Ishikawa (cell line): ENCODE measurements around the gene KRT35.
A peak's percentile ranks its signal among the peaks of the same experiment; 100 is the strongest.

ENCODE experiments used
- CEBPB ChIP-seq: IDR thresholded peaks from 2 replicates; pipeline ENCODE4 v1.6.1; 2012
- CREB1 ChIP-seq: IDR thresholded peaks from 2 replicates; pipeline ENCODE4 v1.6.1; 2012; ENCODE audit warnings: low read depth
- EGR1 ChIP-seq: IDR thresholded peaks from 2 replicates; pipeline ENCODE4 v1.6.1; 2012
- EP300 ChIP-seq: IDR thresholded peaks from 2 replicates; pipeline ENCODE4 v1.6.1; 2012; ENCODE audit warnings: borderline replicate concordance
- NFIC ChIP-seq: IDR thresholded peaks from 2 replicates; pipeline ENCODE4 v1.6.1; 2012
- RAD21 ChIP-seq: IDR thresholded peaks from 2 replicates; pipeline ENCODE4 v1.6.1; 2012; ENCODE audit warnings: low read depth
- TAF1 ChIP-seq: IDR thresholded peaks from 2 replicates; pipeline ENCODE4 v1.6.1; 2012; ENCODE audit warnings: low read depth, mild to moderate bottlenecking
- USF1 ChIP-seq: IDR thresholded peaks from 2 replicates; pipeline ENCODE4 v1.6.1; 2012
- YY1 ChIP-seq: IDR thresholded peaks from 2 replicates; pipeline ENCODE4 v1.6.1; 2012; ENCODE audit warnings: low read depth
- TF ChIP-seq, protein P1 (sequence below): IDR thresholded peaks from 2 replicates; pipeline ENCODE4 v1.6.1; 2012; ENCODE audit warnings: low read depth, mild to moderate bottlenecking
- TF ChIP-seq, protein P2 (sequence below): IDR thresholded peaks from 2 replicates; pipeline ENCODE4 v1.6.1; 2012

GRCh38 chr17:41516830-41517283 is 35.9 kb upstream of the KRT35 start:
- TF ChIP-seq TAF1 (no peak), YY1 (no peak), EGR1 (no peak), CEBPB (no peak), NFIC (peak; percentile 65), USF1 (no peak), CREB1 (no peak), EP300 (no peak), RAD21 (no peak)
- TF ChIP-seq, protein P1, sequence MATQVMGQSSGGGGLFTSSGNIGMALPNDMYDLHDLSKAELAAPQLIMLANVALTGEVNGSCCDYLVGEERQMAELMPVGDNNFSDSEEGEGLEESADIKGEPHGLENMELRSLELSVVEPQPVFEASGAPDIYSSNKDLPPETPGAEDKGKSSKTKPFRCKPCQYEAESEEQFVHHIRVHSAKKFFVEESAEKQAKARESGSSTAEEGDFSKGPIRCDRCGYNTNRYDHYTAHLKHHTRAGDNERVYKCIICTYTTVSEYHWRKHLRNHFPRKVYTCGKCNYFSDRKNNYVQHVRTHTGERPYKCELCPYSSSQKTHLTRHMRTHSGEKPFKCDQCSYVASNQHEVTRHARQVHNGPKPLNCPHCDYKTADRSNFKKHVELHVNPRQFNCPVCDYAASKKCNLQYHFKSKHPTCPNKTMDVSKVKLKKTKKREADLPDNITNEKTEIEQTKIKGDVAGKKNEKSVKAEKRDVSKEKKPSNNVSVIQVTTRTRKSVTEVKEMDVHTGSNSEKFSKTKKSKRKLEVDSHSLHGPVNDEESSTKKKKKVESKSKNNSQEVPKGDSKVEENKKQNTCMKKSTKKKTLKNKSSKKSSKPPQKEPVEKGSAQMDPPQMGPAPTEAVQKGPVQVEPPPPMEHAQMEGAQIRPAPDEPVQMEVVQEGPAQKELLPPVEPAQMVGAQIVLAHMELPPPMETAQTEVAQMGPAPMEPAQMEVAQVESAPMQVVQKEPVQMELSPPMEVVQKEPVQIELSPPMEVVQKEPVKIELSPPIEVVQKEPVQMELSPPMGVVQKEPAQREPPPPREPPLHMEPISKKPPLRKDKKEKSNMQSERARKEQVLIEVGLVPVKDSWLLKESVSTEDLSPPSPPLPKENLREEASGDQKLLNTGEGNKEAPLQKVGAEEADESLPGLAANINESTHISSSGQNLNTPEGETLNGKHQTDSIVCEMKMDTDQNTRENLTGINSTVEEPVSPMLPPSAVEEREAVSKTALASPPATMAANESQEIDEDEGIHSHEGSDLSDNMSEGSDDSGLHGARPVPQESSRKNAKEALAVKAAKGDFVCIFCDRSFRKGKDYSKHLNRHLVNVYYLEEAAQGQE, result no peak
- TF ChIP-seq, protein P2, sequence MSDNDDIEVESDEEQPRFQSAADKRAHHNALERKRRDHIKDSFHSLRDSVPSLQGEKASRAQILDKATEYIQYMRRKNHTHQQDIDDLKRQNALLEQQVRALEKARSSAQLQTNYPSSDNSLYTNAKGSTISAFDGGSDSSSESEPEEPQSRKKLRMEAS, result no peak
